ENCODE measurements around the gene PCDHA5.

Gene PCDHA5

DNA sequence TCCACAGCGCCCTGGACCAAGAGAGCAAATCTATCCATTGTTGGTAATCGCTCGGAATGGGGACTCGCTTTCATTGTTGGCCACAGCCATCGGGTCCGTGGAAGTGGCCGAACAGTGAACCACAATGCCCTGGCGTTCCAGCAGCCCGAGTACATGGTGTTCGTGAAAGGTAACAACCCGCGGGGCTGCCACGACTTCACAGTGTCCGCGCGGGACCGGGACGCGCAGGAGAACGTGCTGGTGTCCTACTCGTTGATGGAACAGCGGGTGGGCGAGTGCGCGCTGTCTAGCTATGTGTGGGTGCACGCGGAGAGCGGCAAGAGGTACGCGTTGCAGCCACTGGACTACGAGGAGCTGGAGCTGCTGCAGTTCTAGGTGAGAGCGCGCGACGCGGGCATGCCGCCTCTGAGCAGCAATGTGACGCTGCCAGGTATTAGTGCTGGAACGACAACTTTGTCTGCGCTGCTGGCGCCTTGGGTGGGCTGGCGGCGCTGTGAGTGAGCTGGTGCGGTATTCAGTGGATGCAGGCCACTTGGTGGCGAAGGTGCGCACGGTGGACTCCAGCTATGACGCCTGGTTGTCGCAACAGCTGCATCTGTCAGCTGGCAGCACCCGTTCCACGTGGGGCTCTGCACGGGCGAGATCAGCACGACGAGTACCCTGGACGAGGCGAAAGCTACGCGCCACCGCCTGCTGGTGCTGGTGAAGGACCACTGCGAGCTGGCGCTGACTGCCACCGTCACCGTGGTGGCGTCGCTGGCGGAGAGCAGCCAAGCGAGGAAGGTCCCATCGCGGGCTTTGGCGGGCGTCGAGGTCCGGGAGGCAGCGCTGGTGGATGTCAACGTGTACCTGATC is 41.3 kb downstream of the PCDHA5 start:
- no peak for DNase-seq (ENCODE audit: low read depth)
- TF ChIP-seq, protein P1, sequence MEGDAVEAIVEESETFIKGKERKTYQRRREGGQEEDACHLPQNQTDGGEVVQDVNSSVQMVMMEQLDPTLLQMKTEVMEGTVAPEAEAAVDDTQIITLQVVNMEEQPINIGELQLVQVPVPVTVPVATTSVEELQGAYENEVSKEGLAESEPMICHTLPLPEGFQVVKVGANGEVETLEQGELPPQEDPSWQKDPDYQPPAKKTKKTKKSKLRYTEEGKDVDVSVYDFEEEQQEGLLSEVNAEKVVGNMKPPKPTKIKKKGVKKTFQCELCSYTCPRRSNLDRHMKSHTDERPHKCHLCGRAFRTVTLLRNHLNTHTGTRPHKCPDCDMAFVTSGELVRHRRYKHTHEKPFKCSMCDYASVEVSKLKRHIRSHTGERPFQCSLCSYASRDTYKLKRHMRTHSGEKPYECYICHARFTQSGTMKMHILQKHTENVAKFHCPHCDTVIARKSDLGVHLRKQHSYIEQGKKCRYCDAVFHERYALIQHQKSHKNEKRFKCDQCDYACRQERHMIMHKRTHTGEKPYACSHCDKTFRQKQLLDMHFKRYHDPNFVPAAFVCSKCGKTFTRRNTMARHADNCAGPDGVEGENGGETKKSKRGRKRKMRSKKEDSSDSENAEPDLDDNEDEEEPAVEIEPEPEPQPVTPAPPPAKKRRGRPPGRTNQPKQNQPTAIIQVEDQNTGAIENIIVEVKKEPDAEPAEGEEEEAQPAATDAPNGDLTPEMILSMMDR (IDR thresholded peaks at IDR 0.05; ENCODE audit: control insufficient read depth, extremely low read depth, insufficient read depth), result no peak
- H3K4me3 ChIP-seq (ENCODE audit: low read depth, low read length), result no peak overlapping the region

DNA sequence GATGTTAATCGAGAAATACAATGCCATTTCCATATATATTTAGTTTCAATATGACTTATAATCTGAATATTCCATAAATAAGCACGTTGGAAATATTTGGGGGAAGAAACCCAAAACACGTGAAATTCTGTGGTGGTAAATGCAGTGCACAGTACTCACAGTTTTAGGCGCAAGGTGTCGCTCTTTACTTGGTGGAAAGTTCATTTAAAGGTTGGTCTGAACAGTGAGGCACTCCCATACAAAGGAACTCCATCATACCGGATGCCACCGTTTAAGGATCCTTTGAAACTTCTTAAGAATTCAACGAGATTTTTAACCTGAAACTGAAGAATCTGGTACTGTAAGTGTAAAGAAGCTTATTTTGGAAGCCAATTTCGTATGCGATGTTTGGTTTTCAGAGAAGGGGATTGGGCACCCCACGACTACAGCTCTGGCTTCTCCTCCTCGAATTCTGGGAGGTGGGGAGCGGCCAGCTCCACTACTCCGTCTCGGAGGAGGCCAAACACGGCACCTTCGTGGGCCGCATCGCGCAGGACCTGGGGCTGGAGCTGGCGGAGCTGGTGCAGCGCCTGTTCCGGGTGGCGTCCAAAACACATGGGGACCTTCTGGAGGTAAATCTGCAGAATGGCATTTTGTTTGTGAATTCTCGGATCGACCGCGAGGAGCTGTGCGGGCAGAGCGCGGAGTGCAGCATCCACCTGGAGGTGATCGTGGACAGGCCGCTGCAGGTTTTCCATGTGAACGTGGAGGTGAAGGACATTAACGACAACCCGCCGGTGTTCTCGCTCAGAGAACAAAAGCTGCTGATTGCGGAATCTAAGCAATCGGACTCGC is 47.5 kb downstream of the PCDHA5 start, which contains the start of gene PCDHA11:
PCDHA11 (plus strand) TSS at position 237 of the 834 bp plus-strand sequence; CDS start at position 384, 147 bp downstream.
- DNase-seq (ENCODE audit: low read depth), result no peak
- TF ChIP-seq, protein P1 (IDR thresholded peaks at IDR 0.05; ENCODE audit: control insufficient read depth, extremely low read depth, insufficient read depth), result peak; percentile 52
- H3K4me3 ChIP-seq (ENCODE audit: low read depth, low read length), result no peak within 1 kb of the TSS

DNA sequence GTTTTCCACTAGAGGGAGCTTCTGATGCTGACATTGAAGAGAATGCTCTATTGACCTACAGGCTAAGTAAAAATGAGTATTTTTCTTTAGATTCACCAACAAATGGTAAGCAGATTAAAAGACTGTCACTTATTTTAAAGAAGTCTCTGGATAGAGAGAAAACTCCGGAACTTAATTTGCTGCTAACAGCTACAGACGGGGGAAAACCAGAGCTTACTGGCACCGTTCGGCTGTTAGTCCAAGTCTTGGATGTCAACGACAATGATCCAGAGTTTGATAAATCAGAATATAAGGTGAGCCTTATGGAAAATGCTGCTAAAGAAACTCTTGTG is 48.1 kb downstream of the PCDHA5 start:
- H3K4me3 ChIP-seq (ENCODE audit: low read depth, low read length), result no peak overlapping the region
- no peak for DNase-seq (ENCODE audit: low read depth)
- TF ChIP-seq, protein P1 (IDR thresholded peaks at IDR 0.05; ENCODE audit: control insufficient read depth, extremely low read depth, insufficient read depth), result peak; percentile 68

- no peak for DNase-seq (ENCODE audit: low read depth)
- H3K4me3 ChIP-seq (ENCODE audit: low read depth, low read length), result no peak overlapping the region
- TF ChIP-seq, protein P1 (IDR thresholded peaks at IDR 0.05; ENCODE audit: control insufficient read depth, extremely low read depth, insufficient read depth), result no peak
Measured at GRCh38 chr5:140870221-140871201, 49.1 kb downstream of the PCDHA5 start.

Measured in LNCaP clone FGC (cell line).